Cardiac fibroblast (primary cell): ENCODE data around the gene ACOD1.
A peak's percentile ranks its signal among the peaks of the same experiment; 100 is the strongest.

ENCODE experiments used
- DNase-seq, 2 donors: peaks; one replicate each; pipeline versions ENCODE4 v3.0.0 to v3.0.0-alpha.2; 2010; ENCODE audit warnings: low read depth in 2 of 2
- H3K4me3 ChIP-seq, 2 donors: replicated peaks in 1 of 2; 1 replicate in 1 of 2; 2 replicates in 1 of 2; pipeline ENCODE4 v1.5.1; 2011; ENCODE audit warnings: low read depth in 2 of 2, low read length in 2 of 2, mild to moderate bottlenecking in 2 of 2, moderate library complexity in 1 of 2
- TF ChIP-seq, protein P1 (sequence below): IDR thresholded peaks from one replicate; pipeline ENCODE4 v1.5.1; 2011; ENCODE audit warnings: low read depth, mild to moderate bottlenecking, low read length, inconsistent platforms

The ACOD1 gene

DNA sequence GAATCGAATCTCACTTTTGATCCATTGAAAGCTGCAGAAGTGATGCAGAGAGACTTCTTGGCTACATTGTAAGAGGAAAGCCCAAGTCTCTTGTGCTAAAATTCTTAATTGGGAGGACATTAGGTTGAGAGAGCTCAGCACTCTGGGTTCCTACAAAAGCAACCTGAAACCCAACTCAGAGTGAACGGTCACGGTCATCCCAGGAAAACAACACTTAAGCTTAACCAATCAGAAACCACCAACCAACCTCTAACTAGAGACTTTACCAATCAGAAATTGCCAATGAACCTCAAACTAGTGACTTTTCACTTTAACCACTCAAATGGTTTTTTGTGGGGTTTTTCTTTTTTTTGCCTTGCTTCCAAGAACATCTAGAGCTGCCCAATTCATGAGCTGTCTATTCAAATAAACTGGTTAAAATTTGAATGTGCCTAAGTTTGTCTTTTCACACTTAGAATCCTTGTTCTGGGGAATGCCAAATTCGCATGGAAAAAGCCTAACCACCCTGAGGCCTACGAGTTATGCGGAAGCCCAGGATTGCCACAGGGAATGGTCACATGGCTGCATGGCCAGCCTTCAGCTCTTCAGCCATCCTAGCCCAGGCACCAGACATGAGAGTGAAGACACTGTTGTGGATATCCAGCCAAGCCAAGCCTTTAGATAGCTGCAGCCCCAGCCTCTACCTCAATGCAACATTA is 25.8 kb downstream of the ACOD1 start:
- no peak overlapping the region for H3K4me3 ChIP-seq
- no peak for DNase-seq
- TF ChIP-seq, protein P1, sequence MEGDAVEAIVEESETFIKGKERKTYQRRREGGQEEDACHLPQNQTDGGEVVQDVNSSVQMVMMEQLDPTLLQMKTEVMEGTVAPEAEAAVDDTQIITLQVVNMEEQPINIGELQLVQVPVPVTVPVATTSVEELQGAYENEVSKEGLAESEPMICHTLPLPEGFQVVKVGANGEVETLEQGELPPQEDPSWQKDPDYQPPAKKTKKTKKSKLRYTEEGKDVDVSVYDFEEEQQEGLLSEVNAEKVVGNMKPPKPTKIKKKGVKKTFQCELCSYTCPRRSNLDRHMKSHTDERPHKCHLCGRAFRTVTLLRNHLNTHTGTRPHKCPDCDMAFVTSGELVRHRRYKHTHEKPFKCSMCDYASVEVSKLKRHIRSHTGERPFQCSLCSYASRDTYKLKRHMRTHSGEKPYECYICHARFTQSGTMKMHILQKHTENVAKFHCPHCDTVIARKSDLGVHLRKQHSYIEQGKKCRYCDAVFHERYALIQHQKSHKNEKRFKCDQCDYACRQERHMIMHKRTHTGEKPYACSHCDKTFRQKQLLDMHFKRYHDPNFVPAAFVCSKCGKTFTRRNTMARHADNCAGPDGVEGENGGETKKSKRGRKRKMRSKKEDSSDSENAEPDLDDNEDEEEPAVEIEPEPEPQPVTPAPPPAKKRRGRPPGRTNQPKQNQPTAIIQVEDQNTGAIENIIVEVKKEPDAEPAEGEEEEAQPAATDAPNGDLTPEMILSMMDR = no peak

DNA sequence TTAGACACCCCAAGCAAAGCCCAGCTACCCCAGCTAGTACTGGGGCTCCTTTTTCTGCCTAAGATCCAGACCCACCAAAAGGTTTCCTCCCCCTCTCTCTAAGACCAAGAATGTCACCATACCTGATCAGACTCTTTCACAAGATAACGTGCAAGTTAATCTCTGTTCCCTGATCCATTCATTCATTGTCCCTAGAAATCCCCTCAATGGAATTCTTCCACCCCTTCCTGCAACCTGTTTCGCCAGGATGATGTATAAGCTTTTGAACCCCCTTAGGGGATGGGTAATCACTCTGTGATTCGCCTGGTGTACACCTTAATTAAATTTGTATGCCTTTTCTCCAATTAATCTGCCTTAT is 26.3 kb downstream of the ACOD1 start:
- no peak overlapping the region for H3K4me3 ChIP-seq
- TF ChIP-seq, protein P1 = no peak
- DNase-seq = no peak

DNA sequence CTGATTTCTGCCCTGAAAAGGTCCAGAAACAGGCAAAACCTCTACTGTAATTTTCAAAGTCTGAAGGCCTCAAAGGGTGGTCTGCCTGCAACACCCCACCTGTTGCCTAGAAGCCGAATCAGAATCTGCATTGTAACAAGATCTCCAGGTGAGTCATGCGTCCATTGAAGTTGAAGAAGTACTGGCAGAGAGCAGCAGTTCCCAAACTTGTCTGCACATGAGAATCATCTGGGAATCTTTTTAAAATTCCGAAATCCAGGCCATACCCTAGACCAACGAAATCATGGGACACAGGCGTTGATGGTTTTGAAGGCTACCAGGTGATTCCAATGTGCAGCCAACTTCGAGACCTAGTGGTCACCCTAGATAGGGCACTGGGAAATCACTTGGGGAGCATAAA is 27.6 kb downstream of the ACOD1 start:
- DNase-seq = no peak
- TF ChIP-seq, protein P1 = no peak
- no peak overlapping the region for H3K4me3 ChIP-seq

DNA sequence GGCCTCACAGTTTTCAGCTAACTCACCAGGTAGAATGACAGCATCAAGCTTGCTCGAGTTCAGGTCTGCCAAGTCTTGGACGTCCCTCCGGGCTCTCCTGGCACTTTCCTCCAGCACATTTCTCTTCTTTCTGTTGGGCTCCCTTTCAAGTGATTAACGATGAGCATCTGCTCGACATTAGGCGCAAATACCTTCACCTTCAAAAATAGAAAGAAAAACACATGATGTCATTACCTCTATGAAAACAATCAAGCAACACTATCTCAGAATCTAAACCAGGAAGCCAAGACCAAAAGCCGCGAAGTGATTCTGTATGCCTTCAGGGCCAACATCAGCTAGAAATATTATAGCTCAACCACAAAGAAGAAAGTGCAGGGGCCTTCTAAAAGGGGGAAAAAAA is 28.2 kb downstream of the ACOD1 start:
- no peak for DNase-seq
- TF ChIP-seq, protein P1 = no peak
- H3K4me3 ChIP-seq = no peak overlapping the region

DNA sequence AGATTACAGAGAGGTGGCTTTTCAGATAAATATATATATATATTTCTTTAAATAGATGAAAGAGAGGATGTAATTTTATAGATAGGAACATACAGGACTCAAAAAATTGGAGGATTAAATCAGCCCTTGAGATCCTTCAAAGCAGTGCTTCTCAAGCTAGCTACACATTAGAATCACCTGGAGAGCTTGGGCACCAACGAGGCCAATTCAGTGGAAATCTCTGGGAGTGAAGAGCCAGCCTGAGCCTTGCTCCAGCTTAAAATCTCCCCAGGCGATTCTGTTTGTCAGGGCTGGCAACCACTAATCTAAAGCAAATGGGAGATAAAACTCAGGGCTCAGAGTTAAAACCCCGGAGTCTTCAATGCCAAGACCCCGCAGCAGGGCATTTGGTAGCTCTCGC is 28.6 kb downstream of the ACOD1 start:
- no peak overlapping the region for H3K4me3 ChIP-seq
- TF ChIP-seq, protein P1 = no peak
- no peak for DNase-seq

DNA sequence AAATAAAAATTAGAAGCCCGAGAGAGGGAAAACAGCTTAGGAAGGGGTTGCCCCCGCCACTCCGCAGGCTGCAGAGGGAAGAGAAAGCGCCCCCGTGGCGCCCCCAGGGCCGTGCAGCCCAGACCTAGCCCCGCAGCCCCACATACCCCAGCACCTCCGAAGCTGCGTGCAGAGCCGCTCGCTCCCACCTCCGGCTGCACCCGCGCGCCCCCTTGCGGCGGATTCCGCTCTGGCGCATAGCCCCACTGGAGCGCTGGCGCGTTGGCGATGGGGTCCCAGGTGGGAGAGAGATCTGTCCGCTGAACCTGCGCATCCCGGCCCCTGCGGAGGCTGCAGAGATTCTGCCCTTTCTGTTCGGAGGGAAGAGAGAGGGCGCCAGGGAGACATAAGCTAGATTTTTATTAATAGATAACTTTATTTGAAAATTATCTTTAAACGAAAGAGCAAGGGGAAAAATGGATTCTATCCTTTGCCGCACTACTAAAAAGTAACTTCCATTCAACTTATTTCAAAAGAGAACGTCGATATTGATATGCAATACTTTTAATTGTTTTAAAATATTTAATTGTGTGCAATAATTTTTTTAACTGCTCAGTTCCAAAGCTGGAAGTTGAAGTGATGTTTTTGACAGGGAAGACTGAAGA is 31.9 kb downstream of the ACOD1 start:
- DNase-seq = peak; percentile 53 to 66
- TF ChIP-seq, protein P1 = peak; percentile 94
- peak overlapping the region; percentile 17 to 50 for H3K4me3 ChIP-seq
